Purkinje cell (primary cell): Measurements from ENCODE around the gene NXPH4. TPM values are rescaled to one million over a fixed set of nuclear protein-coding genes. Genes with fewer than 3 reads are reported as not detected.

ENCODE experiments used
- polyA plus RNA-seq: library from polyadenylated mRNA; unstranded; fragments of >200 nt; fragmentation: Nextera tagmentation; gene quantifications from 2 replicates; pipeline ENCODE4 v1.2.1, GENCODE V29; 2014

NXPH4 gene
- polyA plus RNA-seq, result 0.93 TPM in 1 of 2 replicates, not detected in the other

DNA sequence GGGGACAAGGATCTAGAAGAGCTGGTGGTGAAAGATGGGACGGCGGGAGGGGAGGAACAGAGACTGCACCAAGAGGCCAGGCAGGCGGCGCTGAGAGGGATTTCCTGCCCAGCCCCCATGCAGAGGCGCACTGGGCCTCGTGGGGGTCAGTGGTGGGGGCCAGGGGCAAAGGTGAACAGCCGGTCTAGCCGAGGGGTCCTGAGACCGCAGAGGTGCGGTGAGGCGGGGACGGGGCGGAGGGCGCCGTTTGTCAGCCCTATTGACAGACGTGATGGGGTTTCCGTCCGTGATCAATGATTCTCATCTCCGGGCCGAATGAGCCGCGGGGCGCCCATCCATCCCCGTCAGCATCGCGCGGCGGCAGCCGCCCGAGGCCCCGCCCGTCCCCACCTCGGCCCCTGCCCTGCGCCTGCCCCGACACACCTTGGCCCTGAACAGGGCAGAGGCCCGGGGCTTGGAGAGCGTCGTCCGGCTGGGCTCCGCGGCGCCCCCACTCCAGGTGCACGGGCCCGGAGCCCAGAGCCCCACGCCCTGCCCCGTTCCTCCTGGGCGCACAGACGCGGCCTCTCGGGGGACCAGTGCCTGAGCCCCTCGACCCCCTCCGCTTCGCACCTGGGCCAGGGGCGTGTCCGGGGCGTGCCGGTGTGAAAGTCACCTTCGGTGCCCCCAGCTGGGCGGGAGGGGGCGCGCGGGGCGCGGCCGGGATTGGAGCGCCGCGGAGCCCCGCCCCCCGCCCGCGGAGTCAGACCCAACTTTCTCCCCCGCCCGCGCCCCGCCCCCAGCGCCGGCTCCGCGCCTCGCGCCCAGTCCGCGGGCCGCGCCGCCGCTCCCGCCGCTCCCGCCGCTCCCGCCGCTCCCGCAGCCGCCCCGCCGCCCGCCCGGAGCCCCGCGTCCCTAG, at the start of gene NXPH4:
TSS of gene NXPH4 (plus strand) at position 781 of the 898 bp plus-strand sequence. CDS start 176 bp downstream, outside the sequence.

GRCh38 chr12:57229634-57230380, 13.2 kb downstream of the NXPH4 start, which contains the start of gene SHMT2:
SHMT2 (plus strand) TSS chr12:57229711; CDS start chr12:57229779, 68 bp downstream.

GRCh38 chr12:57250956-57251355, 34.4 kb downstream of the NXPH4 start, which contains the start of gene STAC3:
STAC3 (minus strand) TSS chr12:57251187; CDS start chr12:57249636, 1,551 bp downstream.

Other genes with a start within 250 kb of the NXPH4 start
- gene ZBTB39, start 210.2 kb upstream of the NXPH4 start, polyA plus RNA-seq, result 0.34 and 0.89 TPM in 2 replicates
- gene TAC3, start 200.3 kb upstream of the NXPH4 start, polyA plus RNA-seq, result not detected in 2 replicates
- gene MYO1A, start 166.7 kb upstream of the NXPH4 start, polyA plus RNA-seq, result not detected in 2 replicates
- gene NEMP1, start 138.0 kb upstream of the NXPH4 start, polyA plus RNA-seq, result 1.6 and 2.2 TPM in 2 replicates
- gene NAB2, start 127.7 kb upstream of the NXPH4 start, polyA plus RNA-seq, result 0.76 and 2.1 TPM in 2 replicates
- gene STAT6, start 105.4 kb upstream of the NXPH4 start, polyA plus RNA-seq, result 1.5 TPM in 1 of 2 replicates, not detected in the other
- gene LRP1, start 88.3 kb upstream of the NXPH4 start, polyA plus RNA-seq, result 6.2 and 8.6 TPM in 2 replicates
- gene LRP1-AS, start 69.2 kb upstream of the NXPH4 start, polyA plus RNA-seq, result not detected in 2 replicates
- 3.2 and 3.9 TPM in 2 replicates for gene SHMT2, start 12.9 kb downstream of the NXPH4 start, polyA plus RNA-seq
- gene STAC3, start 34.4 kb downstream of the NXPH4 start, polyA plus RNA-seq, result 0.59 and 0.99 TPM in 2 replicates
- 33.3 and 55.6 TPM in 2 replicates for gene R3HDM2, start 214.2 kb downstream of the NXPH4 start, polyA plus RNA-seq
- not detected in 2 replicates for gene INHBC, start 218.0 kb downstream of the NXPH4 start, polyA plus RNA-seq
- 0.15 and 0.65 TPM in 2 replicates for gene INHBE, start 238.5 kb downstream of the NXPH4 start, polyA plus RNA-seq
- 0.62 and 4.5 TPM in 2 replicates for gene GLI1, start 243.0 kb downstream of the NXPH4 start, polyA plus RNA-seq